Stimulated activated naive CD8-positive, alpha-beta T cell treated with anti-CD3 and anti-CD28 coated beads, Interleukin-15, amount 100 ng/mL, for 72 hours (primary cell): ENCODE data around the gene SCN1B.
"Not testable (repeated sequence)": the region's sequence is repeated elsewhere in the genome, so short reads cannot be mapped to it uniquely, and the experiment has no call there.

Experiments
- ATAC-seq: fragments of 150-1000 bp; cut with Tn5 transposase; 2 replicates; pipeline ENCODE4 v1.10.0; 2021; ENCODE audit warnings: mild to moderate bottlenecking, moderate library complexity
- DNase-seq, 2 donors: peaks; one replicate each; pipeline ENCODE4 v3.0.0; 2021 to 2022
- H3K27ac Mint-ChIP-seq, 2 donors: one replicate each; pipeline ENCODE4 v1.8.0; 2022; ENCODE audit warnings: mild to moderate bottlenecking in 2 of 2, mixed read lengths in 2 of 2, moderate library complexity in 2 of 2
- H3K27me3 Mint-ChIP-seq: one replicate; pipeline ENCODE4 v1.8.0; 2022; ENCODE audit warnings: mixed read lengths
- H3K4me1 Mint-ChIP-seq: one replicate; pipeline ENCODE4 v1.8.0; 2022; ENCODE audit warnings: mild to moderate bottlenecking, mixed read lengths
- H3K4me3 Mint-ChIP-seq, 2 donors: one replicate each; pipeline ENCODE4 v1.8.0; 2022; ENCODE audit warnings: mild to moderate bottlenecking in 2 of 2, mixed read lengths in 2 of 2, moderate library complexity in 1 of 2
- H3K9me3 Mint-ChIP-seq, 2 donors: one replicate each; pipeline ENCODE4 v1.8.0; 2022; ENCODE audit warnings: mixed read lengths in 2 of 2

Gene SCN1B

DNA sequence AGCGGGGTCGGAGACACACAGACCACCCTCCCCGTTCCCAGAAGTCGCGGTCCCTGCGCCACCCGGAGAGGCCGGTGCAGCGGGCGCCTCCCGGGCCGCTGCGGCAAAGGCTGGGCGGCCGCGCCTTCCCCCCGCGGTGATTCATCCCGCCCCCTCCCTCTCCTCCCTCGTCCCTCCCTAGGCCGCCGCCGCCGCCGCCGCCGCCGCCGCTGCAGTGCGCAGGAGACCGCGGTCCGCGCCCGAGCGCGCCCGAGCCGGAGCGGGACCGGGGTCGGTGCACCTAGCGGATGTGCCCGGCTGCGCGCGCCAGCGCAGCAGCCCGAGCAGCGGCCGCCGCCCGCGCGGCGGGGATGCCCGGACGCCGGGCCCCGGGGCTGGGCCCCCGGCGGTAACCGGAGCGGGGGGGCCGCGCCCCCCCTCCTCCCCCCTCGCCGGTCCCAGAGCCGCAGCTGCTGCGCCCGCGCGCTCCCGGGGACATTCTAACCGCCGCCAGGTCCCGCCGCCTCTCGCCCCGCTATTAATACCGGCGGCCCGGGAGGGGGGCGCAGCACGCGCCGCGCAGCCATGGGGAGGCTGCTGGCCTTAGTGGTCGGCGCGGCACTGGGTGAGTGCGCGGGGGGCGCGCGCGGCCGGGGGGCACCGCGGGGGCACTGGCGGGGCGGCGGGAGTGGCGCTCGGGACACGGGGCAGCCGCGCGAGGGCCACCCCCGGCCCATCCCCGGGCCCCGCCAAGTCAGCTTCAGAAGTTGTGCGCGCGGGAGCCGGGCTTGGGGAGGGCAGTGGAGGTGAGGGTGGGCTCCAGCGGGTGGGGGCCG lies at the start of gene SCN1B:
SCN1B (plus strand) TSS at position 214 of the 815 bp plus-strand sequence; CDS start at position 565, 351 bp downstream.
- peak; percentile 70 to 74 for DNase-seq
- peak within 1 kb of the TSS; percentile 66 to 69 for H3K4me3 Mint-ChIP-seq
- peak within 1 kb of the TSS; percentile 44 to 77 for H3K27ac Mint-ChIP-seq
- peak; percentile 86 for ATAC-seq
- peaks cover 23% of the 10 kb centered on the region for H3K27me3 Mint-ChIP-seq
- no peaks in the 10 kb centered on the region for H3K9me3 Mint-ChIP-seq
- peaks cover 31% of the 10 kb centered on the region for H3K4me1 Mint-ChIP-seq

DNA sequence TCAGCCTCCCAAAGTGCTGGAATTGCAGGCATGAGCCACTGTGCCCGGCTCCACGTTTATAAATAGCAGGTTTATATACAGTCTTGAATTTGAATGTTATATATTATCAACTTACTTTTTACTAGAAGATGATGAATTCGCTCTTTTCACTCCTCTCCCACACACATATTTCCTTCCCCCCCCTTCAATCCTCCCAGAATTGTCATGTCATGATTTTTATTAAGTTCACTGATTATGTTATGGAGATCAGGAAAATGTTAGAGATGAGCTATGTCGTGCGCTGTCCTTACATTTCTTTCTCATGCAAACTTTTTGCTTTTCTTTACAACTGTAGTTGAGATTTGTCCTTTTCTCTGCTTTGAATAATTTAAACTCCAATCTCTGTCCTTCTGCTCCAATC lies 48.0 kb upstream of the SCN1B start:
- Mint-ChIP-seq H3K9me3 (peaks cover 0 to under 1% of the 10 kb centered on the region in 2 donors), H3K4me3 (no peak overlapping the region), H3K4me1 (peaks cover 20% of the 10 kb centered on the region), H3K27me3 (no peaks in the 10 kb centered on the region), H3K27ac (no peak overlapping the region)
- ATAC-seq: no peak
- DNase-seq: no peak

- Mint-ChIP-seq H3K4me3 (no peak overlapping the region), H3K27me3 (no peaks in the 10 kb centered on the region), H3K27ac (no peak overlapping the region), H3K9me3 (no peaks in the 10 kb centered on the region), H3K4me1 (peaks cover 35% of the 10 kb centered on the region)
- DNase-seq (no peak), ATAC-seq (no peak)
Measured at GRCh38 chr19:34983786-34984185, 46.5 kb upstream of the SCN1B start.

GRCh38 chr19:34984287-34984686 lies 46.0 kb upstream of the SCN1B start:
- no peaks in the 10 kb centered on the region for H3K27me3 Mint-ChIP-seq
- ATAC-seq (no peak), DNase-seq (no peak)
- H3K4me3 Mint-ChIP-seq: no peak overlapping the region
- peaks cover 40% of the 10 kb centered on the region for H3K4me1 Mint-ChIP-seq
- H3K9me3 Mint-ChIP-seq: no peaks in the 10 kb centered on the region
- H3K27ac Mint-ChIP-seq: no peak overlapping the region

DNA sequence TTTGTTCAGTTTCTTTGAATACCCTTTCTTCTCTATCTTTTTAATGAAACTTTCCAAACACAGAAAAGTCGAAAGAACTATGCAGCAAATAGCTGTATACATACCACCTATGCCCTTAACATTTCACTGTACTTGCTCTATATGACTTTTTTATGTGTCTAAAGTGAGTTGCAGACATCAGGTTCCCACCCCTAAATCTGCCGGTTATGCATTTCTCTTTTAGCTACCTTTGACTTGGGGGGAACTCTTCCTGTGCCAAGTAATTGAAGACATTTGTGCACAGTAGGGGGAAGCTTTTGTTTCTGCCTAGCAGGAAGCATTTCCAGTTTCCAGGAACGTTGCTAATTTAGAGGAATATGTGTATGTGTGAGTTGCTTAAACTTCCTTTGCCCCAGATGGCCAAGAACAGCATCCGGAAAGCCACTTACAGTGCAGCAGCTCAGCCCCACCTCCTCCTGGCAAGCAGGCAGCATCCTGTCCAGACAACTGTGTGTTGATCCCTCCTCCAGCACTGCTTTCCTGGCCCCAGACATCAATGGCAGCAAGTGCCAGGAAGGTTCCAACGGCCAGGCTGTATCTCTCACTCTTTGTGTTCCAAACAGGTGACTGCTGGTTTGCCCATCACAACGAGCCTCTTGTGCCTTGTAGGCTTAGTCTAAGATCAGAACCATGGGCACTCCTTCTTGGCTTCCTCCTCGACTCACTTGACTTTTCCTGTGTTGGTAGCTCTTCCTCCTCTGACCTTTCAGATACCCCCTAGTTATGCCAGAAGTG lies 44.8 kb upstream of the SCN1B start:
- peak; percentile 53 for ATAC-seq
- H3K9me3 Mint-ChIP-seq: no peaks in the 10 kb centered on the region
- H3K27me3 Mint-ChIP-seq: no peaks in the 10 kb centered on the region
- H3K4me3 Mint-ChIP-seq: peak overlapping the region; percentile 77 to 79
- DNase-seq: no peak
- peak overlapping the region; percentile 91 to 93 for H3K27ac Mint-ChIP-seq
- peaks cover 51% of the 10 kb centered on the region for H3K4me1 Mint-ChIP-seq

DNA sequence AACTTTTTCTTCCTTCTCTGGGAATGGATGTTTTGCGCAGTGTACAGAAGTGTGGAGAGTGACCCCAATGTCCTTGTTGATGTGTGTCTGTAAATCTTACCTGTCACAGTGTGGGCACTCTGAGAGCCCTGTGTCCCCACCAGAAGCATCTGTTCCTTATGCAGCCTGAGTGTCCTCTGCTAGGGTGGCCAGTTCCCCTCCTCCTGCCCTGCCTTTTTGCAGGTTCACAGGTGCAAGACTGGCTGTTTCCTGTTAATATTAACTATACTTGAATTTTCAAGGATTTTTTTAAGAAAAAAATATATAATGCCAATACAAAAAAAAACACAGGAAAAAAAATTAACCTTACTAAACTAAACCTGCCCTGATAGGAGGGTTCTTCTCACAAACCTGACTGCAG lies 42.2 kb upstream of the SCN1B start:
- H3K27ac Mint-ChIP-seq: no peak overlapping the region
- DNase-seq: no peak

GRCh38 chr19:34989298-34989697 lies 41.0 kb upstream of the SCN1B start:
- H3K4me3 Mint-ChIP-seq: peak overlapping the region in 1 of 2 donors; percentile 58
- H3K4me1 Mint-ChIP-seq: peaks cover 76% of the 10 kb centered on the region
- H3K9me3 Mint-ChIP-seq: no peaks in the 10 kb centered on the region
- DNase-seq: no peak
- no peak for ATAC-seq
- H3K27me3 Mint-ChIP-seq: no peaks in the 10 kb centered on the region
- H3K27ac Mint-ChIP-seq: no peak overlapping the region

More for the DNA sequence above, 42.2 kb upstream of the SCN1B start:
- no peak overlapping the region for H3K4me3 Mint-ChIP-seq
- no peak for ATAC-seq
- H3K9me3 Mint-ChIP-seq: no peaks in the 10 kb centered on the region
- peaks cover 74% of the 10 kb centered on the region for H3K4me1 Mint-ChIP-seq
- no peaks in the 10 kb centered on the region for H3K27me3 Mint-ChIP-seq

- ATAC-seq: peak; percentile 97
- peak in 1 of 2 donors; percentile 83 for DNase-seq
- H3K4me1 Mint-ChIP-seq: peaks cover 72% of the 10 kb centered on the region
Measured at GRCh38 chr19:34990578-34991192, 39.6 kb upstream of the SCN1B start.

DNA sequence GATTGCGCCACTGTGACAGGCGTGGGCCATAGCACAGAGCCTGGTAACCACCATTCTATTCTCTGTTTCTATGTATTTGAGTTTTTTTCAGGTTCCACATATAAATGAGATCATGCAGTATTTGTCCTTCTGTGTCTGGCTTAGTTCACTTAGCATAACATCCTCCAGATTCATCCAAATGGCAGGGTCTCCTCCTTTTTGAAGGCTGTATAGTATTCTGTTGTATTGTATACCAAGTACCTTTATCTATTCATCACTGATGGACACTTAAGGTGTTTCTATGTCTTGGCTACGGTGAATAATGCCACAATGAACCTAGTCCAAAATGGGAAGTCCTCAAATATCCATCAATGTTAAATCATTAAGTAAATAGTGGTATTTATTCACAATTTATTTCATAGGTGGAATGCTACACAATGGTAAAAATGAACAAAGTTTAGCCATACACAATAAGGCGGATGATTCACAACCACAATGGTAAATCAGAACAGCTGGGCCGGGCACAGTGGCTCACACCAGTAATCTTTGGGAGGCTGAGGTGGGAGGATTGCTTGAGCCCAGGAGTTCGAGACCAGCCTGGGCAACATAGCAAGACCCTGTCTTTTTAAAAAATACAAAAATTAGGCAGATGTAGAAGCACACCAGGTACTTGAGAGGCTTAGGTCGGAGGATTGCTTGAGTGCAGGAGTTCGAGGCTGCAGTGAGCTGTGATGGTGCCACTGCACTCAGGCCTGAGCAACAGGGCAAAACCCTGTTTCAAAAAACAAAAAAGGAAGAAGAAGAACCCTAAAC lies 38.5 kb upstream of the SCN1B start:
- H3K4me3 Mint-ChIP-seq: peak overlapping the region in 1 of 2 donors; percentile 1
- no peak for ATAC-seq
- peaks cover 79% of the 10 kb centered on the region for H3K4me1 Mint-ChIP-seq

More at GRCh38 chr19:34990578-34991192, 39.6 kb upstream of the SCN1B start:
- Mint-ChIP-seq H3K9me3 (no peaks in the 10 kb centered on the region), H3K27ac (peak overlapping the region in 1 of 2 donors; percentile 80), H3K27me3 (no peaks in the 10 kb centered on the region), H3K4me3 (peak overlapping the region; percentile 25 to 67)

GRCh38 chr19:34992582-34992981 lies 37.7 kb upstream of the SCN1B start:
- H3K4me3 Mint-ChIP-seq, H3K27me3 Mint-ChIP-seq, DNase-seq, H3K9me3 Mint-ChIP-seq, ATAC-seq, H3K27ac Mint-ChIP-seq: not testable (repeated sequence)
- H3K4me1 Mint-ChIP-seq: peaks cover 84% of the 10 kb centered on the region

More for the DNA sequence above, 38.5 kb upstream of the SCN1B start:
- Mint-ChIP-seq H3K27ac (no peak overlapping the region), H3K27me3 (no peaks in the 10 kb centered on the region), H3K9me3 (no peaks in the 10 kb centered on the region)
- DNase-seq: no peak

- Mint-ChIP-seq H3K9me3 (no peaks in the 10 kb centered on the region), H3K27ac (no peak overlapping the region), H3K4me1 (peaks cover 84% of the 10 kb centered on the region), H3K4me3 (no peak overlapping the region), H3K27me3 (no peaks in the 10 kb centered on the region)
- DNase-seq: no peak
- no peak for ATAC-seq
Measured at GRCh38 chr19:34994286-34994642, 36.0 kb upstream of the SCN1B start.

DNA sequence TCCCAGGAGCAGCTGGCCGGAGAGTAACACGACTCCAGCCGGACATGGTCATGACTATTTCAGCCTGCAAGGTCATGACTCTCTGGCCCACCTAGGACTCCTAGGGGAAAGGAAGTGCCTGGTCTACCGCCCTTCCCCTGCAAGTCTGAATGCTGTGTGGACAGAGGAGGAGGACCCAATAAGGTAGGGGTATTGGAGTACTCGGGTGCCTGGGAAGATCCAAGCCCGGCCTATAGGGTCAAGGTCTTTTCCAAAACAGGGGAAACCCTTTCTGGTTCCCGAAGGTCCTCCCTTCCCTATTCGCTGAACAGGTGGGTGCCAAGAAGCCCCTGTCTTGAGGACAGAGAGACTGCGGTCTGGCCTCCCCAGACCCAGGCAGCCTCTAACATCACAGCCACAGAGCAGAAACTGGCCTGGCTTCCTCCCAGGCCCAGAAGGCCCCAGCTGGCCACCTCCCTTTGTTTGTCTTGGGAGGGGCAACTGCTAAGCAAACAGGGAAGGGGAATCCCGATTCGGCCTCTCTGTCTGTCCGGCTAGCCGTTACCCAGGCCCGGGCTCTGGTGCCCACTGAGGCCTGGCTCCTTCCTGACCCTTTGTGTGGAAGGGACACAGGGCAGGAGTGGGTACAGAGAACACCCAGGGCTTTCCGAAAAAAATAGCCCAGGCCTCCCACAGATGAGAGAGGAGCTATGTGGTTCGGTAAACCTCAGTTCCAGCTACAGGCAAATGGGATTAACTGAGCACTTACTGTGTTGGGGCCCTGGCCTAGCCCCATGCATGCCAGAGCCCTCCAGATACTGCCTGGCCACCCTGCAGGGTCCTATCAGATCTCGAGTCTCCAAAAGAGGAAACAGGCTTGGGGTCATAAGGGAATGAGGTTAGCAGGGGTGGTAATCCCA lies 35.4 kb upstream of the SCN1B start:
- ATAC-seq (no peak), DNase-seq (no peak)
- Mint-ChIP-seq H3K27me3 (no peaks in the 10 kb centered on the region), H3K9me3 (no peaks in the 10 kb centered on the region), H3K4me1 (peaks cover 79% of the 10 kb centered on the region), H3K27ac (no peak overlapping the region), H3K4me3 (no peak overlapping the region)

DNA sequence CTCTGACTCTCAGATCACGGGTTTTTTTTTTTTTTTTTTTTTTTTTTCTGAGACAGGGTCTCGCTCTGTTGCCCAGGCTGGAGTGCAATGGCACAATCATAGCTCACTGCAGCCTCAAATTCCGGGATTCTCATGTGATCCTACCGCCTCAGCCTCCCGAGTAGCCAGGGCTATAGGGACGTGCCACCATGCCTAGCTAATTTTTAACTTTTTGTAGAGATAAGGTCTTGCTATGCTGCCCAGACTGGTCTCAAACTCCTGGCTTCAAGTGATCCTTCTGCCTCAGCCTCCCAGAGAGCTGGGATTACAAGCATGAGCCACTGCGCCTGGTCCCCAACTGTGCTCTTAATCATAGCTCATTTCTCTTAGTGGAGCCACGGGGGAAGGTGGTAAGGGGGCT lies 34.7 kb upstream of the SCN1B start:
- ATAC-seq (no peak), DNase-seq (no peak)
- no peak overlapping the region for H3K27ac Mint-ChIP-seq
- no peaks in the 10 kb centered on the region for H3K9me3 Mint-ChIP-seq
- peaks cover 73% of the 10 kb centered on the region for H3K4me1 Mint-ChIP-seq
- H3K27me3 Mint-ChIP-seq: no peaks in the 10 kb centered on the region
- H3K4me3 Mint-ChIP-seq: no peak overlapping the region

DNA sequence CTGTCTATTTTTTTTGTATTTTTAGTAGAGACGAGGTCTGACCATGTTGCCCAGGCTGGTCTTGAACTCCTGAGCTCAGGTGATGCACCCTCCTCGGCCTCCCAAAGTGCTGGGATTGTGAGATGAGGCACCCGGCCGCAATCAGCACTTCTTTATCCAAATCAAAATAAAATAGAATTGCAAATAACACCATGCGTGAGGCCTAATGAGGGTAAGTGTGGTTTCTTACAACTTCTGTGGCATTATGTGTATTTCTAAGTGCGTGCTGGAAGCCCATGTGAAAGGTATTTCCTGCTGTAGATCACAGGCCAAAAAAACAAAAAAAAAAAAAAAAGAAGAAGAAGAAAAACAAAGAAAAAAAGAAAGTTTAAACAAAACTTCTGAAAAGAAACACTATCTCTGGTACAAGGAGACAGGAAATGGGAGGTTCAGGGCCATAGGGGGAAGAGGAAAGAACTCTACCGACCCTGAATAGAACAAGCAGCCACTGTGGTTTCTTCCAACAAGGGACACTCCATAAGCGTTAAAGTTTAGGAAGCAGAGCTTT lies 33.1 kb upstream of the SCN1B start:
- DNase-seq (no peak), ATAC-seq (no peak)
- Mint-ChIP-seq H3K27me3 (no peaks in the 10 kb centered on the region), H3K27ac (peak overlapping the region; percentile 93 to 98), H3K4me3 (peak overlapping the region; percentile 67 to 84), H3K4me1 (peaks cover 69% of the 10 kb centered on the region), H3K9me3 (no peaks in the 10 kb centered on the region)
